DND-41 (cell line): Measurements from ENCODE around the gene FGG.

ENCODE experiments used
- CTCF ChIP-seq: IDR thresholded peaks from 2 replicates; pipeline ENCODE4 v1.5.1; 2012; ENCODE audit warnings: borderline replicate concordance, low read length, moderate library complexity, mild to moderate bottlenecking; ENCODE audit not compliant: poor library complexity, severe bottlenecking; ENCODE audit errors: extremely low read depth
- EZH2 ChIP-seq: IDR thresholded peaks from 3 replicates; pipeline ENCODE4 v1.6.1; 2012; ENCODE audit warnings: borderline replicate concordance, low read depth, mild to moderate bottlenecking, moderate library complexity, low read length, inconsistent platforms; ENCODE audit not compliant: severe bottlenecking

GRCh38 chr4:154608361-154609252, 3.8 kb downstream of the FGG start:
- no peak for TF ChIP-seq CTCF
- TF ChIP-seq EZH2: no peak
